ENCODE measurements around the gene ST6GAL1. TPM values are rescaled to one million over a fixed set of nuclear protein-coding genes. Genes with fewer than 3 reads are reported as not detected.

ST6GAL1 gene
- total RNA-seq, 4 donors from 2014 or later = 32.6 to 107 (median 57.1) TPM

DNA sequence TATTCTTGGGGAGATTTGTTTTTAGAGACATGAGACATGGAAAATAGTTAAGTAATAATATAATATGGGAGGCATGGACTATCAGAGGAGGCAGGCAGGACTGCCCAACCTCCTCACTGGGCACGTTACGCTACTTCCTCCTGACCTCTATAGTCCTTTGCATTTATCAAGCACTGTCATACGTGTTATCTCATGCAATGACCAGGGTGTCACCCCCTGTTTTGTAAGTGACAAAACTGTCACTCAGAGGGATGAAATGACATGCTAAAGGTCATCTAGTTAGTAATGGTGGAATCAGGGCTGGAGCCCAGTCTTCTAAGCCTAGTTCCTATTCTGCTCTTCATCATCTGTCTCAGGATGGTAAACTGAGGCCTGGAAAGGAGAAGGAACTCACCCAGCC is 66.7 kb downstream of the ST6GAL1 start:
- DNase-seq = no peak
- H3K9me3 ChIP-seq = no peaks in the 10 kb centered on the region
- H3K36me3 ChIP-seq = no peaks in the 10 kb centered on the region
- intact Hi-C loops (cut with DNase I; ENCODE audit: low total_unique reads) = no loop called here
- H3K27ac ChIP-seq = no peak overlapping the region
- TF ChIP-seq POLR2A (IDR thresholded peaks at IDR 0.05) = no peak
- TF ChIP-seq, protein P1, sequence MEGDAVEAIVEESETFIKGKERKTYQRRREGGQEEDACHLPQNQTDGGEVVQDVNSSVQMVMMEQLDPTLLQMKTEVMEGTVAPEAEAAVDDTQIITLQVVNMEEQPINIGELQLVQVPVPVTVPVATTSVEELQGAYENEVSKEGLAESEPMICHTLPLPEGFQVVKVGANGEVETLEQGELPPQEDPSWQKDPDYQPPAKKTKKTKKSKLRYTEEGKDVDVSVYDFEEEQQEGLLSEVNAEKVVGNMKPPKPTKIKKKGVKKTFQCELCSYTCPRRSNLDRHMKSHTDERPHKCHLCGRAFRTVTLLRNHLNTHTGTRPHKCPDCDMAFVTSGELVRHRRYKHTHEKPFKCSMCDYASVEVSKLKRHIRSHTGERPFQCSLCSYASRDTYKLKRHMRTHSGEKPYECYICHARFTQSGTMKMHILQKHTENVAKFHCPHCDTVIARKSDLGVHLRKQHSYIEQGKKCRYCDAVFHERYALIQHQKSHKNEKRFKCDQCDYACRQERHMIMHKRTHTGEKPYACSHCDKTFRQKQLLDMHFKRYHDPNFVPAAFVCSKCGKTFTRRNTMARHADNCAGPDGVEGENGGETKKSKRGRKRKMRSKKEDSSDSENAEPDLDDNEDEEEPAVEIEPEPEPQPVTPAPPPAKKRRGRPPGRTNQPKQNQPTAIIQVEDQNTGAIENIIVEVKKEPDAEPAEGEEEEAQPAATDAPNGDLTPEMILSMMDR (IDR thresholded peaks at IDR 0.05) = no peak
- H3K4me1 ChIP-seq = no peaks in the 10 kb centered on the region
- H3K4me3 ChIP-seq = no peak overlapping the region
- no peaks in the 10 kb centered on the region for H3K27me3 ChIP-seq

DNA sequence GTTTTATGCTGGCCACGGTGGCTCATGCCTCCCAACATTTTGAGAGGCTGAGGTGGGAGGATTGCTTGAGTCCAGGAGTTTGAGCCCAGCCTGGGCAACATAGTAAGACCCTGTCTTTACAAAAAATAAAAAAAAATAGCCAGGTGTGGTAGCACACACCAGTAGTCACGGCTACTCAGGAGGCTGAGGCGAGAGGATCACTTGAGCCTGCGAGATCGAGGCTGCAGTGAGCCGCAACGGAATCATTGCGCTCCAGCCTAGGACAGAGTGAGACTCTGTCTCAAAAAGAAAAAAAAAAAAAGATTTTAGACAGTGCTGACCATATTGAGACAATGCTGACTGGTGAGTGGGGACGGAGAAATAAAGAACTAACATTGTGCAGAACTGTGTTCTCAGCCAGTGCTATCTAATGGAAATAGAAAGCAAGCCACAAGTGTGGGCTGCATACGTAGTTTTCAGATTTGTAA is 67.2 kb downstream of the ST6GAL1 start:
- Histone ChIP-seq H3K4me3 (no peak overlapping the region), H3K27me3 (no peaks in the 10 kb centered on the region), H3K4me1 (no peaks in the 10 kb centered on the region), H3K9me3 (no peaks in the 10 kb centered on the region), H3K36me3 (no peaks in the 10 kb centered on the region), H3K27ac (no peak overlapping the region)
- no peak for DNase-seq
- TF ChIP-seq, protein P1 (IDR thresholded peaks at IDR 0.05) = no peak
- TF ChIP-seq POLR2A (IDR thresholded peaks at IDR 0.05) = no peak
- intact Hi-C loops (cut with DNase I; ENCODE audit: low total_unique reads) = no loop called here

DNA sequence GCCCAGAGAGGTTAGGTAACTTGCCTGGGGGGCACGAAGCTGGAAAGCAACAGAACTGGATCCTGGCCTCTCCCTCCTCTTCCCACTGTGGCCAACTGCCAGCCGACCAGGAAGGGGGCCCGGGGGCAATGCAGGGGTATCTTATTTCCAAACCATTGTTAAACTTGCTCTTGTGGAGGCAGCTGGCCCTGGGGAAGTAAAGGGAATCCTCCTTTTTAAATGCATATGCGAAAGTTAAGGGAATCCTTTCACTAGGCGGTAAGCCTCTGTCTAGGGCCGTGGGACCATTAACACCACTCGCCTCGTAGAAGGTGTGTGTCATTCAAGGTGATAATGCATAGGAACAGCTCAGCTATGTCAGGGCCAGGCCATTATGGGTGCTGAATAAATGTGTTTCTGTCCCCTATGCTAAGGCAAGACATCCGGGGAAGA is 68.6 kb downstream of the ST6GAL1 start:
- no peak for TF ChIP-seq POLR2A (IDR thresholded peaks at IDR 0.05)
- TF ChIP-seq, protein P1 (IDR thresholded peaks at IDR 0.05) = no peak
- no peaks in the 10 kb centered on the region for H3K27me3 ChIP-seq
- H3K27ac ChIP-seq = no peak overlapping the region

DNA sequence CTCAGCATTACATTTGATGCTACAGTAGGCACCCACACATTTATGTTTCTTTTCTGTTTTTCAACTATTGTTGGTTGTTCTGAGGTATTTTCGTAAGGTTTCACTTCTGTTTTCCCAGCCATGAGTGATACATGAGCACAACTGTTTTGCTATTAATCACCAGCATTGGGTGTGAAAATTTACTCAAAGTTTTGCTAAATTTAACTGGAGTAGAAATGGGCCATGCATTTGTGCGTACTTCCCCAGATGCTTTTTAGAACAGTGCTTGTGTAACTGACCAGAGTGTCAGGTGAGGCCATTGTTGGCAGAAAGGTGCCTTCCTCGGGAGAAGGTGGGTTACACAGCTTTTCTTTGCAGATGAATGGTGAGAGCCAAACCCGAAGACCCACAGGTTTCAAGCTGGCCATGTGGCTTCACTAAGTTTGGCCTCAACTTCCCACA is 70.4 kb downstream of the ST6GAL1 start:
- no peak for DNase-seq
- no peaks in the 10 kb centered on the region for H3K4me1 ChIP-seq
- intact Hi-C loops (cut with DNase I; ENCODE audit: low total_unique reads) = no loop called here
- H3K27ac ChIP-seq = no peak overlapping the region
- no peak overlapping the region for H3K4me3 ChIP-seq
- H3K9me3 ChIP-seq = no peaks in the 10 kb centered on the region
- no peaks in the 10 kb centered on the region for H3K36me3 ChIP-seq
- no peak for TF ChIP-seq POLR2A (IDR thresholded peaks at IDR 0.05)
- TF ChIP-seq, protein P1 (IDR thresholded peaks at IDR 0.05) = no peak
- no peaks in the 10 kb centered on the region for H3K27me3 ChIP-seq

More for the DNA sequence above, 68.6 kb downstream of the ST6GAL1 start:
- no peak for DNase-seq
- H3K4me3 ChIP-seq = no peak overlapping the region
- intact Hi-C loops (cut with DNase I; ENCODE audit: low total_unique reads) = no loop called here
- H3K9me3 ChIP-seq = no peaks in the 10 kb centered on the region
- H3K4me1 ChIP-seq = no peaks in the 10 kb centered on the region
- no peaks in the 10 kb centered on the region for H3K36me3 ChIP-seq

DNA sequence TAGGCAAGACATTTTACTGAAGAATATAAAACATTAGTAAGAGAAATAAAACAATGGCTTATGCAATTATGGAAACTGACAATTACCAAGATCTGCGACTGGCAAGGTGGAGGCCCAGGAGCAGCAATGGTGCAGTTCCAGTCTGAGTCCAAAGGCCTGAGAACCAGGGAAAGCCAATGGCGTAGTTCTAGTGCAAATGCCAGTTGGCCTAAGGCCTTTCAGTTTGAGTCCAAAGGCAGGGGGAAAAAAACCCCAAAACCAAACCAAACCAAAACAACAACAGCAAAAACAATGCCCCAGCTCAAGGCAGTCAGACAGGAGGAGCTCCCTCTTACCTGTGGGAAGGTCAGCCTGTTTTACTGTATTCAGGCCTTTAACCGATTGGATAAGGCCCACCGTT is 72.6 kb downstream of the ST6GAL1 start:
- no peak overlapping the region for H3K27ac ChIP-seq
- no peaks in the 10 kb centered on the region for H3K36me3 ChIP-seq
- intact Hi-C loops (cut with DNase I; ENCODE audit: low total_unique reads) = no loop called here
- no peak for TF ChIP-seq POLR2A (IDR thresholded peaks at IDR 0.05)
- TF ChIP-seq, protein P1 (IDR thresholded peaks at IDR 0.05) = no peak
- H3K4me1 ChIP-seq = no peaks in the 10 kb centered on the region
- H3K4me3 ChIP-seq = no peak overlapping the region
- H3K9me3 ChIP-seq = no peaks in the 10 kb centered on the region
- DNase-seq = no peak
- no peaks in the 10 kb centered on the region for H3K27me3 ChIP-seq

All from uterus (tissue), 4 donors.